Upper lobe of left lung (tissue), 6 donors: Measurements from ENCODE around the gene NF2. TPM values are rescaled to one million over a fixed set of nuclear protein-coding genes. Genes with fewer than 3 reads are reported as not detected.
A peak's percentile ranks its signal among the peaks of the same experiment; 100 is the strongest.

Source experiments
- ATAC-seq, 2 donors: fragments of 200-7000 bp; cut with Tn5 transposase; one replicate each; pipeline ENCODE4 v1.9.1; 2022; ENCODE audit warnings: mild to moderate bottlenecking in 2 of 2, moderate library complexity in 2 of 2; ENCODE audit not compliant: low FRiP score in 2 of 2
- DNase-seq, 2 donors: peaks; one replicate each; pipeline ENCODE4 v3.0.0-alpha.2; 2019 to 2020
- H3K27ac ChIP-seq, 4 donors: fragments of 200-600 bp; sonication (generic); one replicate each; pipeline ENCODE4 v1.5.1; 2016 to 2019
- H3K27me3 ChIP-seq, 4 donors: fragments of 200-600 bp; sonication (generic); one replicate each; pipeline ENCODE4 v1.5.1; 2017 to 2019
- H3K36me3 ChIP-seq, 4 donors: fragments of 200-600 bp; sonication (generic); one replicate each; pipeline ENCODE4 v1.5.1; 2016 to 2019
- H3K4me1 ChIP-seq, 4 donors: fragments of 200-600 bp; sonication (generic); one replicate each; pipeline ENCODE4 v1.5.1; 2018 to 2019
- H3K4me3 ChIP-seq, 4 donors: fragments of 200-600 bp; sonication (generic); one replicate each; pipeline ENCODE4 v1.5.1; 2017 to 2019; ENCODE audit warnings: mild to moderate bottlenecking in 2 of 4, moderate library complexity in 1 of 4
- H3K9me3 ChIP-seq, 4 donors: fragments of 200-600 bp; sonication (generic); one replicate each; pipeline ENCODE4 v1.5.1; 2018 to 2019
- CTCF ChIP-seq, 6 experiments: fragments of 450-650 bp in 4 of 6; fragments of 200-600 bp in 2 of 6; sonication (generic) in 2 of 6; IDR thresholded peaks; one replicate each; pipeline ENCODE4 v1.5.1; 2016 to 2019; ENCODE audit warnings: antibody characterized with exemption in 6 of 6
- EP300 ChIP-seq, 4 donors: sonication (generic); formaldehyde crosslinking; IDR thresholded peaks; one replicate each; pipeline ENCODE4 v1.5.1; 2017; ENCODE audit warnings: antibody characterized with exemption in 4 of 4, control low read depth in 2 of 4
- POLR2A ChIP-seq, 4 donors: fragments of 450-650 bp; IDR thresholded peaks; one replicate each; pipeline ENCODE4 v1.5.1; 2016 to 2017; ENCODE audit warnings: antibody characterized with exemption in 4 of 4, mild to moderate bottlenecking in 2 of 4
- POLR2AphosphoS5 ChIP-seq, 2 donors: sonication (generic); formaldehyde crosslinking; IDR thresholded peaks; one replicate each; pipeline ENCODE4 v1.5.1; 2017; ENCODE audit warnings: antibody characterized with exemption in 2 of 2
- WGBS, 2 donors: methylation state at CpG; one replicate each; pipeline ENCODE4 v1.1.5; 2017 to 2018; 5-methylcytosine and 5-hydroxymethylcytosine counted together
- total RNA-seq, 6 donors: library from RNA; depleted of rRNA in 4 of 6; stranded (reverse); fragments of >200 nt in 4 of 6; gene quantifications; one replicate each; pipeline versions ENCODE4 v1.1.0 to v1.2.1, GENCODE V29; 2016 to 2021
- donor health status: DM: no; HTN: no; CAD: no; lungs with moderate emphysema.
- donor health status: DM: no; HTN: yes; CAD: no; lungs with severe emphysema.

Gene NF2
- total RNA-seq, 6 donors from 2014 or later = 31.2 to 43.8 (median 41.3) TPM

- no peaks in the 10 kb centered on the region for H3K27me3 ChIP-seq
- WGBS, 2 donors = 26 to 30% methylated on average over 2 of the region's 2 CpGs
- peaks cover 19 to 38% (median 24%) of the 10 kb centered on the region in 4 donors for H3K4me1 ChIP-seq
- H3K27ac ChIP-seq = peak overlapping the region in 1 of 4 donors; percentile 16
- no peaks in the 10 kb centered on the region for H3K9me3 ChIP-seq
- TF ChIP-seq CTCF (IDR thresholded peaks at IDR 0.05) (no peak), POLR2A (IDR thresholded peaks at IDR 0.05) (no peak), EP300 (IDR thresholded peaks at IDR 0.05) (no peak), POLR2AphosphoS5 (IDR thresholded peaks at IDR 0.05) (no peak)
- DNase-seq = no peak
- no peaks in the 10 kb centered on the region for H3K36me3 ChIP-seq
- no peak overlapping the region for H3K4me3 ChIP-seq
- ATAC-seq = peak; percentile 14 to 41
These were observed 14.6 kb downstream of the NF2 start for GRCh38 chr22:29617922-29618629.

GRCh38 chr22:29621761-29622526, 18.5 kb downstream of the NF2 start:
- H3K4me3 ChIP-seq = no peak overlapping the region
- no peaks in the 10 kb centered on the region for H3K27me3 ChIP-seq
- peaks cover 38 to 66% (median 49%) of the 10 kb centered on the region in 4 donors for H3K4me1 ChIP-seq
- peak; percentile 32 to 68 for ATAC-seq
- no peak for DNase-seq
- WGBS, 2 donors = 32 to 33% methylated on average over 5 of the region's 5 CpGs
- TF ChIP-seq POLR2A (IDR thresholded peaks at IDR 0.05) (no peak), EP300 (IDR thresholded peaks at IDR 0.05) (no peak), CTCF (IDR thresholded peaks at IDR 0.05) (no peak), POLR2AphosphoS5 (IDR thresholded peaks at IDR 0.05) (no peak)
- no peaks in the 10 kb centered on the region for H3K9me3 ChIP-seq
- H3K27ac ChIP-seq = peak overlapping the region in 3 of 4 donors; percentile 36 to 70 (median 44)
- no peaks in the 10 kb centered on the region for H3K36me3 ChIP-seq

GRCh38 chr22:29623059-29623458, 19.6 kb downstream of the NF2 start:
- H3K36me3 ChIP-seq = no peaks in the 10 kb centered on the region
- H3K4me1 ChIP-seq = peaks cover 33 to 63% (median 47%) of the 10 kb centered on the region in 4 donors
- H3K4me3 ChIP-seq = no peak overlapping the region
- 77 to 79% methylated on average over 6 of the region's 6 CpGs for WGBS, 2 donors
- peak overlapping the region in 1 of 4 donors; percentile 35 for H3K27ac ChIP-seq
- ATAC-seq = no peak
- H3K27me3 ChIP-seq = no peaks in the 10 kb centered on the region
- no peak for TF ChIP-seq POLR2A (IDR thresholded peaks at IDR 0.05)
- DNase-seq = no peak
- H3K9me3 ChIP-seq = no peaks in the 10 kb centered on the region

GRCh38 chr22:29623553-29624169, 20.2 kb downstream of the NF2 start:
- H3K36me3 ChIP-seq = no peaks in the 10 kb centered on the region
- TF ChIP-seq EP300 (IDR thresholded peaks at IDR 0.05) (no peak), POLR2AphosphoS5 (IDR thresholded peaks at IDR 0.05) (no peak), CTCF (IDR thresholded peaks at IDR 0.05) (no peak)
- H3K27ac ChIP-seq = peak overlapping the region in 1 of 4 donors; percentile 35
- DNase-seq (no peak), ATAC-seq (no peak)
- 59 to 64% methylated on average over 6 of the region's 6 CpGs for WGBS, 2 donors
- H3K4me3 ChIP-seq = no peak overlapping the region
- H3K9me3 ChIP-seq = no peaks in the 10 kb centered on the region
- no peaks in the 10 kb centered on the region for H3K27me3 ChIP-seq
- peaks cover 27 to 57% (median 44%) of the 10 kb centered on the region in 4 donors for H3K4me1 ChIP-seq
